Right lung (tissue), 5 donors: ENCODE results near the gene LPP. TPM values are rescaled to one million over a fixed set of nuclear protein-coding genes. Genes with fewer than 3 reads are reported as not detected.

ENCODE experiments used
- DNase-seq, 2 donors: peaks; one replicate each; pipeline ENCODE4 v3.0.0-alpha.2; 2013
- polyA plus RNA-seq, 5 donors: library from polyadenylated mRNA; unstranded; fragments of 120-200 nt; gene quantifications; one replicate each; pipeline versions ENCODE4 v1.2.1 to v1.2.3, GENCODE V29; 2013; ENCODE audit warnings: inconsistent platforms in 1 of 5, low replicate concordance in 1 of 5; ENCODE audit not compliant: insufficient read length in 5 of 5, insufficient read depth in 1 of 5

LPP gene
- polyA plus RNA-seq, 5 donors: 14.9 to 27.2 (median 23.3) TPM

DNA sequence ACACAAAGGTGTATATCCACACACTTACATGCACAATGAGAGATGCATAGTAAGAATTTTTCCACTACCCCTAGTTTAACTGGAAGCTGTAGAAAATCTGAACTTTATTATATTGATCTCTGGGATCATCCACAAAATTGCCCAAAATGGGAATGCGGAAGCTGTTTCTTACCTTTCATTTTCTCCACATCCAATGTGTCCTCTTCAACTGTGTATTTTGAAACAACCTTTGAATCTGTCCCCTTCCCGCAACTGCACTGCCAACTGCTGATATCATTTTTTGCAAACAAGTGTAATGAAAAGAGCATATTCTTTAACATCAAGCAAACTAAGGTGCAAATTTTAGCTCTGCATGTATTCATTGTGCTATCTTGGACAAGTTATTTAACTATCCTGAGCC lies 590.2 kb downstream of the LPP start:
- DNase-seq: no peak

- DNase-seq: no peak
Observed at GRCh38 chr3:188745031-188745430, 591.1 kb downstream of the LPP start.

DNA sequence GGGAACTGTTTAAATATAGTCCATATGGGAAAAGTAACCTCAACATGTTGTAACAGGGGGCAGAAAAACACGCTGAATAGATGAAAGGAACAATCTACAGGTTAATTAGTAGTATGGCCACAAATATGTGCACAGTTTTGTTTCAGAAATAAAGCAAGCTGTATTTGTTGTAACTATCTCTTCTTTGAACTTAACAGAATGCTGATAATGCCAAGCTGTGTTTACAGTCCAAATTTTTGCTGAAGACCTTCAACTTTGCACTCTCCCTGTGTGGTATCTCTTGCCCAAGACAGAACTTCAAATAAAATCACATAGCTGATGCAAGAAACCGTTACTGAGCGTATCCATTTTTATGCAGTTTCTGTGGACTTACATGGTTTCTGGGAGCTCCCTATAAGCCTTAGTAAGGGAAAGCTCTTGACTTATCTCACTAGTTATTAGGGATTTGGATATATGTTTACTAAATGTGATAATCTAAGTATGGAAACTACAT lies 592.4 kb downstream of the LPP start:
- no peak for DNase-seq

GRCh38 chr3:188747489-188747888 lies 593.5 kb downstream of the LPP start:
- no peak for DNase-seq

DNA sequence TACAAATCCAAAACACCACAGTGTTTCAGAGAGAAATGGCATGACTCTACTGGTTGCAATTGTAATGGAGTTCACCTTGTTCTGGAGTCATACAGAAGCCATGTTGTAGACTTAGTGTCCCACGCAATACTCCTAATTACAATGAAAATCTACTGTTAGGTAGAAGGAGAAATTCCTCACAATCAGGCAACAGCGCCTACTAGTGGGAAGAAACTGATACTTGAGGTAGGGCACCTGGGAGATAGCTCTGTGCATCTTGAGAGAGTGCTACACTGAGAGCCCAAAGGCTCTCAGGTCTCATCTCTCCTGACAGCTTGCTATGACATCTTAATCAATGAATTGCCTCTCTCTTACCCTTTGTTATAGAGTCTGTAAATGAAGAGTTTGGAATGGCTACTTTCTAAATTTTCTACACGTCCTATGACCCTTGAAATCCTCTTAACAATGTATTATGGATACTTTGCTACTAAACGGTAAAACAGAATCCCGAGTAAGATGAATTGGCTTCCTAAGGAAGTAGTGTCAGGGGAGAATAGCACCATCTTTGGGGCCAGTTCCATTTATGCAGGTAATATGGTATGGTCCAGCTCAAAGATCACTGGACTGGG lies 595.2 kb downstream of the LPP start:
- no peak for DNase-seq

DNA sequence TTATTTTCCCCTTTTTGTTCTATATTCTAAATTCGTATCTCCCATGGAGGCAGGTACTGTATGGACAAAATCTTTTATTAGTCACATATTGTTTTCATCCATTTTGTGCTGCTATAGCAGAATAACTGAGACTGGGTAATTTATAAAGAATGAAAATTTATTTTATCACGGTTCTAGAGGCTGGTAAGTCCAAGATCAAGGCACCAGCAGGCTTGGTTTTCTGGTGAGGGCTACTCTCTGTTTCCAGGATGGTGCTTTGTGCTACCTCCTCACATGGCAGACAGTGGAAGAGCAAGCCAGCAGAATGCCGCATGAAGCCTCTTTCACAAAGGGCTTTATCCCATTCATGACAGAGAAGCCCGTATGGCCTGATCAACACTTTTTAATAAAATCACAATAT lies 595.9 kb downstream of the LPP start:
- no peak for DNase-seq

DNA sequence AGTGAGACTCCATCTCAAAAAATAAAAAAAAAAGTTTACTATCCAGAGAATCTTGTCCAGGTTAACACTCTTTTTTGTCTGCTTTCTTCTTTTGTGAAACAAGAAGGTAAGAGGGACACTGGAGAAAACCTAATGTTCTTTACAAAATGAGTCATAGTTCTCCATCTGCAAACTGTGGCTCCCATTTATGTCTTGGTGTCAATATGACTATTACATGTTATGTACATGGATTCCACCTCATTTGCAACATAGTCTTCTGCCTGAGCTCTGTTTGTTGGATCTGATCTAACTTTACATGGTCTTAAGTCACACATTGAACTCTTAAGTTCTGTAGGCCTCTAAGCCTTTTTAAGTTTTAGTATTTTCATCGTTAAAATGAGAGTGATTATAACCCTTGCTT lies 596.7 kb downstream of the LPP start:
- no peak for DNase-seq

DNA sequence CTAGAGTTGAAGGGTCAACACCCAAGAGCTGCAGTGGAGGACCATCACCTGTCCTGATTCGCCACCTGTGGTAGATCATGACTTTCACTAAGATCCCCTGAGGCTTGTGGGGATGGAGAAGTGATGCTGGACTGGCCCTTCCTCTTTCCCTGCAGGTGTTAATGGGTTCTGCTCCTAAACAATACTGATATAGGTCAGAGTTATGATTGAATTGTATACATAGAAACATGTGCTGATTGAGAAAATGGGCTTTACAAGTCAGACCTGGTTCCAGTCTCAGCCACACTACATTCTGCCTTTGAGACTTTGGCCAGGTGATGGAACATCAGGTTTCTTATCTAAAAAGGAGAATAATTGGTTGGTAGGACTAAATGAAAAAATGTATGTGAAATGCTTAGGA lies 598.9 kb downstream of the LPP start:
- DNase-seq: no peak

DNA sequence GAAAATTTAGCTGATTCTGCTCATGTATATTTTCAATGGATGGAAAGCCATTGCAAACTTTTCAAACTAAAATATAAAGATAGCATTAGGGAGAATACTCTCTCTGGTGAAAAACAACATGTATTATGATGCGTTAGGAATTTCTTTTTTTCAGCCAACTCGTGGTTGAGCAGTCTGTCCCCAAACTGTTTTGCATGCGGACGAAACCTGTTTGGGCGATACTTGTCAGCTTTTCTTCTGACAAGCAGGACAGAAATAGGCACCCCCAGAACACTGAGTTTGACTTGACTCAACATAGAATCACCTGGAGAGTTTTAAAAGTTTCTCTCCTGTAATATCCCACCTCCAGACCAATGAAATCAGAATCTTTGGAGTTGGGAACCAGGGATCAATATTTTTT lies 600.3 kb downstream of the LPP start:
- DNase-seq: no peak

DNA sequence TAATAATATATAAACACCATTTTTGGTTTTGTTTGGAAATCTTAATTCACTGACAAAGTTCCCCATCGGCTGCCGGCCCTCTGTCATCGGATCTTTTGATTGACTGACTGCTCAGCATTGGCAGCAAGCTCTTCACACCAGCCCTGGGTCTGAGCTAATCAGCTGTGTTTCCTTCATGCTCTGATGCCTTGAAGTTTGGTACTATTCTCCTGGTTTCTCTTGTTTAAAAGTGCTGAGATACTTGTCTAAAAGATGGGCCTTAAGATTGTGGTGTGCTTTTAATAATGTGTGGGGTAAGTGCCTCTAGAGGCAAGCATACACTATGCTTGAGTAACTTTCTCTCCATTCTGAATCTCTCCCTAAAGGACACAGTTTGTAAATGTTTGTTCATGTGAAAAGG lies 602.3 kb downstream of the LPP start:
- no peak for DNase-seq

- no peak for DNase-seq
Observed at GRCh38 chr3:188759336-188760005, 605.5 kb downstream of the LPP start.

- DNase-seq: no peak
Observed at GRCh38 chr3:188760408-188760807, 606.5 kb downstream of the LPP start.

- DNase-seq: peak; percentile 79 to 80
Observed at GRCh38 chr3:188761439-188761838, 607.5 kb downstream of the LPP start.

GRCh38 chr3:188761964-188762363 lies 608.0 kb downstream of the LPP start:
- DNase-seq: no peak

- DNase-seq: no peak
Observed at GRCh38 chr3:188764609-188765008, 610.7 kb downstream of the LPP start.

GRCh38 chr3:188769831-188770230 lies 615.9 kb downstream of the LPP start:
- DNase-seq: no peak

GRCh38 chr3:188772886-188773285 lies 618.9 kb downstream of the LPP start:
- no peak for DNase-seq

DNA sequence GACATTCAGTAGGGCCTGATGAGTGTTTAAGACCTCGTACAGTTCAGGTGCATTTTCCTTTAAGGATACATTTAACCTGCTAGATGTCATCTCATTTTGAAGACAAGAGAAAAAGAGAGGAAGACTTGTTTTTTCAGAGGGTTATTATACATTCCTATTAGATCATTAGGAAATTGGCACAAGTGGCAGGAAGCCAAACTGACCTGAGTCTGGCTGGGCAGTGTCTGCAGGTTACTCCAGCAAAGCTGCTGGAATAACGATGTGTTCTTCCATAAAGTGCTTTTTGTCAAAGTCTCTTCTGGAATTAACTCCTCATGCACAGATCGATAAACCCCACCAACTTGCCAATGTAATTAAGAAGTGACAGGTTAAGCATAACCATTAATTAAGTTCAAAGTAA lies 621.5 kb downstream of the LPP start:
- no peak for DNase-seq

DNA sequence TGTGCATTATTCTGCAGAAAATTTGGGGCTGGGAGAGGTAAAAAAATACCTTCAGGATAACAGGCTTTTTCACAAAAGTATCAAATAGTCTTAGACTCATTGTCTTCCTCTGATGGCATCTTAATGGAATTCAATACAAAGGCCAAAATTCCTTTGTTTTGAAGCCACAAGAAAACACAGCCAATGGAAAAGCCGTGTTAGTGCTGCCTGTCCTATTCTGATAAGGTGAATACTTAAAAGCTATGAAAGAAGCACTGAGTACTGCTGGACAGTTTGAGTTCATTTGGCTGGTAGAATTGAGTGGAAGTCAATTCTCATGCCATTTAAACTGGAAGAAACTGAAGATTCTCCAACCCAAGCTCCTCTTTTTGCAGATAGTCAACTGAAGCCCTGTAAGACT lies 622.5 kb downstream of the LPP start:
- no peak for DNase-seq

- no peak for DNase-seq
Observed at GRCh38 chr3:188778091-188778852, 624.3 kb downstream of the LPP start.

DNA sequence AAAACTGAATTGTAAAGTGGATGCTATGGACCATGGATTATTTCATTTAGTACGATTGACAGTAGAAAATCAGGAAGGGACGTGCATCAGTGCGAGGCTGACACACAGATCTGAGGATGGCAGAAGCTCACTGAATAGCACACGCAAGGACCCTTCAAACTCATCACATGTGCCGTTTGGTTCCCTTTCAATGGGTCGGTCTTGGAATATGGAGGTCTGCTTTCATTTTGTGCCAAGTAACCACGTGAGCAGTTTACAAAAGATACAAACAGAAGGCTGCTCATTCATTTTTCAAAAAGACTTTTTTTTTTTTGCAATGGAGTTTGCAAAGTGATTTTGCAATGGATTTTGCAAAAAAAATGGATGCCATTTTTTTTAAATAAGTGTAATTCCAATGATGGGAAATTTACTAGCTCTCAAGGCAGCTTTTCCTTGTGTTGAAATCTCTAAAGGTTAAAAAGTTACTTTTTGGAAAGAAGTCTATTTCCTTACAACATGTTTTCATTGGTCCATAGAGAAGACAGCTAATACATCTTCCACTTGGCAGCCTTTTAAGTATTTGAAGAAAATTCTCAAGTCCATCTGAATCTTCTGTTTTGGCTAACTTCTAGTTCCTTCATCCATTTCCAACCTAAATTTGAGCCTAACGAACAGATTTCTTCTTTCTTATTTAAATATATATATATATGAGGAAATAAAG lies 625.5 kb downstream of the LPP start:
- DNase-seq: peak; percentile 65 to 67
